GM19043 (cell line): Measurements from ENCODE around the gene SH2B3.

Experiments
- ATAC-seq: cut with Tn5 transposase; IDR thresholded peaks from one replicate; pipeline ENCODE4 v1.9.1; 2021; ENCODE audit warnings: low read depth; ENCODE audit not compliant: unreplicated experiment

The SH2B3 gene

GRCh38 chr12:111408686-111409402 is 3.1 kb downstream of the SH2B3 start:
- ATAC-seq, result no peak

GRCh38 chr12:111409403-111409779 is 3.7 kb downstream of the SH2B3 start:
- ATAC-seq, result no peak

GRCh38 chr12:111409780-111410430 is 4.2 kb downstream of the SH2B3 start:
- ATAC-seq, result no peak

- ATAC-seq, result no peak
These were observed 4.9 kb downstream of the SH2B3 start for GRCh38 chr12:111410431-111411184.

- ATAC-seq, result no peak
These were observed 5.6 kb downstream of the SH2B3 start for GRCh38 chr12:111411185-111411764.

GRCh38 chr12:111412007-111412829 is 6.5 kb downstream of the SH2B3 start:
- ATAC-seq, result no peak

- no peak for ATAC-seq
These were observed 7.2 kb downstream of the SH2B3 start for GRCh38 chr12:111412830-111413441.

- no peak for ATAC-seq
These were observed 7.8 kb downstream of the SH2B3 start for GRCh38 chr12:111413442-111414086.

GRCh38 chr12:111414711-111415252 is 9.1 kb downstream of the SH2B3 start:
- no peak for ATAC-seq

GRCh38 chr12:111417290-111417689 is 11.6 kb downstream of the SH2B3 start:
- no peak for ATAC-seq

- ATAC-seq, result no peak
These were observed 12.3 kb downstream of the SH2B3 start for GRCh38 chr12:111417784-111418593.

GRCh38 chr12:111418594-111418880 is 12.8 kb downstream of the SH2B3 start:
- no peak for ATAC-seq

- ATAC-seq, result no peak
These were observed 14.1 kb downstream of the SH2B3 start for GRCh38 chr12:111419784-111420183.

GRCh38 chr12:111420494-111420893 is 14.8 kb downstream of the SH2B3 start:
- no peak for ATAC-seq

GRCh38 chr12:111424189-111424792 is 18.6 kb downstream of the SH2B3 start:
- ATAC-seq, result no peak

- no peak for ATAC-seq
These were observed 19.1 kb downstream of the SH2B3 start for GRCh38 chr12:111424793-111425251.

GRCh38 chr12:111425655-111426054 is 19.9 kb downstream of the SH2B3 start:
- ATAC-seq, result no peak
